ENCODE measurements around the gene FMNL2.

- TF ChIP-seq CTCF (IDR thresholded peaks at IDR 0.05; ENCODE audit: insufficient read depth, low read length, poor library complexity, severe bottlenecking) (no peak), EZH2phosphoT487 (conservative IDR thresholded peaks at IDR 0.05; ENCODE audit: low read length) (no peak)
These were observed 288.2 kb downstream of the FMNL2 start for GRCh38 chr2:152623076-152623740.

Data from SU-DHL-6 (cell line).